Left lung (tissue), 10 donors: ENCODE measurements around the gene SLC22A23. TPM values are rescaled to one million over a fixed set of nuclear protein-coding genes. Genes with fewer than 3 reads are reported as not detected.

Source experiments
- ATAC-seq: fragments of 200-7000 bp; cut with Tn5 transposase; one replicate; pipeline ENCODE4 v1.9.1; 2020; ENCODE audit warnings: moderate library complexity
- DNase-seq, 4 donors: peaks; one replicate each; pipeline ENCODE4 v3.0.0-alpha.2; 2013 to 2020
- H3K27ac ChIP-seq, 2 donors: fragments of 200-600 bp; sonication (generic) in 1 of 2; one replicate each; pipeline versions ENCODE4 v1.5.0 to v1.8.0; 2020 to 2021
- H3K27me3 ChIP-seq, 2 donors: fragments of 200-600 bp; sonication (generic) in 1 of 2; one replicate each; pipeline versions ENCODE4 v1.5.0 to v1.8.0; 2020 to 2021
- H3K36me3 ChIP-seq, 2 donors: fragments of 200-600 bp; sonication (generic) in 1 of 2; one replicate each; pipeline versions ENCODE4 v1.5.0 to v1.8.0; 2020 to 2021
- H3K4me1 ChIP-seq, 2 donors: fragments of 200-600 bp; one replicate each; pipeline ENCODE4 v1.8.0; 2021
- H3K4me3 ChIP-seq, 2 donors: fragments of 200-600 bp; sonication (generic) in 1 of 2; one replicate each; pipeline versions ENCODE4 v1.5.0 to v1.8.0; 2020 to 2021; ENCODE audit warnings: mild to moderate bottlenecking in 1 of 2
- H3K9me3 ChIP-seq, 2 donors: fragments of 200-600 bp; sonication (generic) in 1 of 2; one replicate each; pipeline versions ENCODE4 v1.5.0 to v1.8.0; 2020 to 2021
- CTCF ChIP-seq, 2 donors: fragments of 200-600 bp; sonication (generic) in 1 of 2; IDR thresholded peaks; one replicate each; pipeline versions ENCODE4 v1.5.0 to v1.8.0; 2021; ENCODE audit warnings: antibody characterized with exemption in 2 of 2
- intact Hi-C, 2 donors: fragments of 100-400 bp; cut with DNase I; formaldehyde crosslinking; loops; one replicate each; pipeline versions ENCODE4 v1.11.2 to v1.14.2; 2022
- polyA plus RNA-seq, 6 donors: library from polyadenylated mRNA; unstranded; fragments of 120-200 nt; gene quantifications; one replicate each; pipeline ENCODE4 v1.2.1, GENCODE V29; 2013; ENCODE audit not compliant: insufficient read length in 6 of 6
- total RNA-seq, 2 donors: library from RNA; stranded (reverse); fragmentation: NEBNext Ultra II Directional; extraction: Animal tissue kit (Norgen Biotek cat#: 25700); gene quantifications; one replicate each; pipeline ENCODE4 v1.2.1, GENCODE V29; 2021
- donor health status: DM: no; HTN: yes; CAD: no.
- donor health status: DM: no; HTN: no; CAD: no.

Gene SLC22A23
- total and polyA plus RNA-seq, 8 donors, result 19.7 to 31.2 (median 23.9) TPM

GRCh38 chr6:3412779-3413500, 43.9 kb downstream of the SLC22A23 start:
- Histone ChIP-seq H3K4me3 (no peak overlapping the region), H3K36me3 (no peaks in the 10 kb centered on the region), H3K9me3 (no peaks in the 10 kb centered on the region), H3K27ac (no peak overlapping the region), H3K4me1 (peaks cover 3 to 6% of the 10 kb centered on the region in 2 donors), H3K27me3 (no peaks in the 10 kb centered on the region)
- DNase-seq (no peak), ATAC-seq (no peak)
- no peak for TF ChIP-seq CTCF (IDR thresholded peaks at IDR 0.05)
- intact Hi-C loops, result no loop called here

DNA sequence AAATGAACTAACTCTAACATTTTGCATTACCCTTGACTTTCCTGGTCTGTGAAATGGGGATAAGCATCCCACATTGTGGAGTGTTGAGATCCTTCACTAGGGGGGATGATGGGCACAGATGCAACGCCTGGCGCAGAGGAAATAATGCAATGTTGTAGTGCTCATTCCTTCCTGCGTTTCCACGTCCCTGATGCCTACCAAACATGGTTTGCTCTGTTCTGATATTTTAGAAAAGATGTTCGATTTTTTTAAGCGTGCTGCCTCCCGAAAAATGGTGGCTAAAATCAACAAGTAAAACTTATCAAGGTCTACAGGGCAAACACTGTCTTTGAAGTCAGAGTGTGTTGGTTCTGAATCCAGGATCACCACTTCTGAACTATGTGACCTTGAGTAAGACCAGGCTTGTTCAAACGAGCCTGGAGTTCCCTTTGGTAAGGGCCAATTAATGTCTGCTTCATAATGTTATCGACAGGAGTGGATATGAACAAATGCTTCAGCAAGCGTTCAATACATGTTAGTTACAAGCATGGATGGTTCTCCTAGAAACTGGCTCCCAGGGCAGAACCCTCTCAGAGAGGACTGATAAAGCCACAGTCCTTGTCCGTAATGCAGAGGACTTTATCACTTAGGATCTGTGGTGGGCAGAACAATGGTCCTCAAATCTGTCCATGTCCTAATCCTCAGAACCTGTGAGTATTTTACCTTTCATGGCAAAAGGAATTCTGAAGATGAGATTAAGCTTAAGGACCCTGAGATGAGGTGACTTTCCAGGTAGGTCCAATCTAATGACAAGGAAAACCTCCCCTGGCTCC, 44.7 kb downstream of the SLC22A23 start:
- DNase-seq, result no peak
- intact Hi-C loops, result no loop called here
- no peak for ATAC-seq
- no peak for TF ChIP-seq CTCF (IDR thresholded peaks at IDR 0.05)
- no peak overlapping the region for H3K4me3 ChIP-seq
- no peak overlapping the region for H3K27ac ChIP-seq
- no peaks in the 10 kb centered on the region for H3K27me3 ChIP-seq
- peaks cover 5 to 6% of the 10 kb centered on the region in 2 donors for H3K4me1 ChIP-seq
- no peaks in the 10 kb centered on the region for H3K36me3 ChIP-seq
- no peaks in the 10 kb centered on the region for H3K9me3 ChIP-seq

- TF ChIP-seq CTCF (IDR thresholded peaks at IDR 0.05), result peak; percentile 57 to 66
- no peaks in the 10 kb centered on the region for H3K36me3 ChIP-seq
- H3K9me3 ChIP-seq, result no peaks in the 10 kb centered on the region
- DNase-seq (no peak), ATAC-seq (peak; percentile 32)
- no peak overlapping the region for H3K4me3 ChIP-seq
- H3K27me3 ChIP-seq, result no peaks in the 10 kb centered on the region
- H3K27ac ChIP-seq, result peak overlapping the region; percentile 30 to 53
- H3K4me1 ChIP-seq, result peaks cover 10 to 11% of the 10 kb centered on the region in 2 donors
- intact Hi-C loops, result no loop called here
Observed at GRCh38 chr6:3410385-3411360, 46.2 kb downstream of the SLC22A23 start.

GRCh38 chr6:3409699-3410384, 47.0 kb downstream of the SLC22A23 start:
- no peak for TF ChIP-seq CTCF (IDR thresholded peaks at IDR 0.05)
- Histone ChIP-seq H3K36me3 (no peaks in the 10 kb centered on the region), H3K4me3 (no peak overlapping the region), H3K4me1 (peaks cover 14 to 16% of the 10 kb centered on the region in 2 donors), H3K27me3 (no peaks in the 10 kb centered on the region), H3K9me3 (no peaks in the 10 kb centered on the region), H3K27ac (peak overlapping the region; percentile 30 to 53)
- intact Hi-C loops, result no loop called here
- ATAC-seq (peak; percentile 51), DNase-seq (peak in 1 of 4 donors; percentile 74)
